OCI-M2 (cell line): ENCODE measurements around the gene UNC93B1.
A peak's percentile ranks its signal among the peaks of the same experiment; 100 is the strongest.
"Not testable (repeated sequence)": the region's sequence is repeated elsewhere in the genome, so short reads cannot be mapped to it uniquely, and the experiment has no call there.

ENCODE experiments used
- DNase-seq: peaks from one replicate; lab custom pipeline; 2025; ENCODE audit not compliant: unreplicated experiment; lab: John Stamatoyannopoulos, UW

UNC93B1 gene

DNA sequence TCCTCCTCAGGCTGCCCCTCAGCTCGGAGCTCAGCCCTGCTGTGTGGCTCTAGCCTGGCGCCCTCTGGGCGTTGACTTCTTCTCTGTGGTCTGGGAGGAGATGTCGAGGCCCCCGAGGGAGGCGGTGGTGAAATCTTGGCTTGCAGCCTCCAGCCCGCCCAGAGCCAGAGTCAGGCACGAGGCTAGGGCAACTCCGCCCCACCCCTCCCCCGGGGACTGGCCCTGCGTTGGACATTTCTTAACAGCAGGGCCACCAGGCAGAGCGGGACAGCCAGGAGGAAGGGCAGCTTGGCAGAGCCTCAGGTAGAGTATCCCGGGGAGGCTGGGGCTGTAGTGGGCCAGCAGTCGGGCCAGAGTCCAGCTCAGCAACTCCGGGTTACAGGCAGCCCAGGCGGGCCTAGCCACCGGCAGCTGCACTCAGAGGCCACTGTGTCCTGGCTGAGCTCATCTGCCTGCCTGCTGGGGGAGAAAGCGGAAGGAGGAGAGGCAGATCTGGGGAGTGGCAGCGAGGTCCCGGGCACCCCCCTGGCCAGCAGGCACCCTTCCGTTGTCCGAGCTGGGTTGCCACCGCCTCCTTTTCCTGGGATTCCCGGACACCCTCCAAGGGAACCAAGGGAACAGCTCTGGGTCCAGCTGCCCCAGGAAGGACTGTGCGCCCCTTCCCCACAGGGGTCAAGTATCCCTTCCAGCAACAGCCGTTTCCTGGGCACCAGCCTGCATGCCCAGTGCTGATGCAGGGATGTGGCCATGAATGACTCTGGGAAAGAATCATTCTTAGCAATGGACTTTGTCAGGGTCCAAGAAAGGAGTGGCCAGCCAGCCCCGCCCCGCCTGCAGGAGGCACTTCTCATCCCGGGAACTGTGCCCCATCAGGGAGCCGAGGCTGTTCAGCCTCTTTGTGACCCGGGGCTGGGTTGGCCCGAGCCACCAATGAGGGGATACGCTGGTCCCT, 6.5 kb upstream of the UNC93B1 start, which contains the start of gene ALDH3B1:
ALDH3B1 (plus strand) TSS at position 238 of the 952 bp plus-strand sequence. CDS start 4,971 bp downstream, outside the sequence.
- peak; percentile 21 for DNase-seq

- peak; percentile 62 for DNase-seq
Measured at GRCh38 chr11:68009391-68010089, 5.6 kb upstream of the UNC93B1 start.

GRCh38 chr11:68008381-68009337, 4.8 kb upstream of the UNC93B1 start:
- DNase-seq = no peak

- DNase-seq = no peak
Measured at GRCh38 chr11:68007498-68008380, 3.8 kb upstream of the UNC93B1 start.

DNA sequence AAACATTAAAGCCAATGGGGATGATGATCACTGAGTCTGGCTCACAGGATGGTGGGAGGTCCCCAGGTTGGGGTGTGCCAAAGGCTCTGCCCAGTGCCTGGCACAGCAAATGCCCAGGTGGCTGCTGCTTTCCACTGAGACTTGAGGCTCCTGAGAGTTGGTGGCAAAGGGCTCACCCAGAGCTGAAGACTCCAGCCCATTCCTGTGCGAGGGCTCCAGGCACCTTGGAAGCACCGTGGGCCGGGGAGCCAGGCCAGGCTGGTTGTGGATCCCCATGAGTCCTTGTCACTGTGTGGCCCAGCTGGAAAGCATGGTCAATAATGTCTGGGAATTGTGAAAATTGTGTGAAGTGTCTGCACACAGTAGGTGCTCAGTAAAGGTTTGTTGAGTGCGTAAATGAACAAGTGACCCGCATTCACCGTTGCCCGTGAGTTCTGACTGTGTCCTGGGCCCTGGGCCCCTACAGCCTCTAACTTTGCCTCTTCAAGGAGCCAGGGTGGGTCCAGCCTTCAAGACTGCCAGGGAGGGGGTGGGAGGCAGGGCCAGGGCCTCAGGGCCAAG, 2.8 kb upstream of the UNC93B1 start:
- no peak for DNase-seq

DNA sequence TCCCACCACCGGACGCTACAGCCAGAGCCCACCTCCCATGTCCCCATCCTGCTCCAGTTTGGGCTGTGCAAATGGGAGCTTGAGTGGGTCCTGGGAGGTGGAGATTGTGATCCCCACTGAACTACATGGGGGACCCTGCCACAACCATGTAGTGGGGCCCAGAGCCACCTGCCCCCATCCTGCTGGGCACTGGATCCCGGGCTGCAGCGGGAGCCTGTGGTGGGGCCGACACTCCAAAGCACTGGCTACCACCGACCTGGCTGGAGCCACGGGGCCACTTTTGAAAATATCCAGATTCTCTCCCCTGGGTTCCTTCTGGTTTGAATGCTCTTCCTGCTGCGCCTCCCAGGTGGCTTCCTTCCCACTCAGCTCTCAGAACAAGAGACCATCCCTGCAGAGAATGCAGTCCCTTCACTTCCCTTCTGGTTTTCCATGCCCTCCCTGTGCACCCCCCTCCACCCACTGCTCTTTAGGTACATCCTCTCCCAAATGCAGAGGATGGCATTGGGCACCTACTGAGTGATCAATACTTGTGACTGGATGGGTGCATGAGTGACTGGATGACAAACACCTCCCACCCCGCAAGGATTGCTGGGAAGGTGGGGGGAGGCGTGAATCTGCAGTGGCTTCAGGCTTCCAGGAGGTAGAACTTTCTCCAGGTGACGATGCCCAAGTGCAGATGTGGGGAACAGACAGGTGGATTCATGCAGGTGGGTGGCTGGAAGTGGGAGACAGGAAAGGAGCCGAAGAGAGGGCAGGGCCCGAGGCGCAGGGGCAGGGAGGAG, 846 bp upstream of the UNC93B1 start:
- no peak for DNase-seq

DNA sequence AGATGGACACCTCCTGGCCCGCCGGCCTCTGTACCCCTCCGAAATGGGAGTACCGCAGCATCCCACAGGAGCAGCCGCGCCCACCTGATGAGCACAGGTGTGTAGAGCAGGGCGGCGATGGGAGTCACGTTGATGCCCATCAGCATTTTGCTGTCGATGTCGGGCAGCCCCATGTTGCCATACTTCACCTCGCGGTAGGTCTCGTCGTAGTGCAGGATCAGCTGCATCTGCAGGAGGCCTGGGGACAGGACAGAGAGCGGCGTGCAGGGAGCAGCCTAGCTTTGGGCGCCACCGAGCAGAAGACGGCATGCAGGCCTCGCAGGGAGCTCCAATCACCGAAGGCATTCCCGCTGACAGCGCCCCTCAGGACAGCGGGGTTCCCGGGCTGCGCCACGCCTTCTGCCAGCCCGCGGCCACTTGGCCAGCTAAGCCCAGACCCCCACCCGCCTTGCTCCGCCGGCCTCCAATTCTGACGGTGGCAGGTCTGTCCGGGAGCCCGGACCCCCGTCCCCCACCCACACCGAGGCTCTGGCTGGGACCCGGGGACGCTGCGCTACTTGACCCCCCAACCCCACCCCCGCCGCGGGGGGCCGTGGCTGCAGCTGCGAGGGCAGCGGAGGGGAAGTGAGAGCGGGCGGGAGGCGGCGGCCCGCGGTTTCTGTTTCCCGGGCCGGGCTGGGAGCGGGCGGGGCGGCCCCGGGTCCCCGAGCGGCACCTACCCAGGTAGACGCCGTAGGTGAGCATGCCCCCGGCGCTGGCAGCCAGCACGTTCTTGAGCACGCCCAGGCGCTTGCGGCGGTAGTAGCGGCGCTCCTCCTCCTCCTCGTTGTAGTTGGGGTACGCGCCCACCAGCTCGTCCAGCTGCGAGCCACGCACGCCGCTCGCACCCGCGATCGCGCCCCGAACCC, 705 bp downstream of the UNC93B1 start:
- DNase-seq = no peak

DNA sequence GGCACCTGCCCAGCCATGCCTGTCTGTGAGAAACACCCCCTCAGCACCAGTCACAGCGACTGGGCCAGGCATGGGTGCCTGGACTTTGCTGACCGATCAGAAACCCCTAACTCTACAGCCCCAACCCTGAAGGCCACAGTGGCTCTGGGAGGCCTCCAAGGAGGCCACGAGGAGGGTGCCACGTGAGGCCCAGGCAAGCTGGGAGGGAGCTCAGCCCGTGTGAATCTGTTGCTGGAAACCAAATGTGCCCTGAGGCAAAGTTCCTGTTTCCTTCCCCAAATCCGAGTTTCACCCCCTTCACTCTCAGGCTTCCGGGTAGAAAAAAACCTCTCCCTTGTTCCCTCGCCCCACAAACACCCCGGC, 1.3 kb downstream of the UNC93B1 start:
- DNase-seq = no peak

DNA sequence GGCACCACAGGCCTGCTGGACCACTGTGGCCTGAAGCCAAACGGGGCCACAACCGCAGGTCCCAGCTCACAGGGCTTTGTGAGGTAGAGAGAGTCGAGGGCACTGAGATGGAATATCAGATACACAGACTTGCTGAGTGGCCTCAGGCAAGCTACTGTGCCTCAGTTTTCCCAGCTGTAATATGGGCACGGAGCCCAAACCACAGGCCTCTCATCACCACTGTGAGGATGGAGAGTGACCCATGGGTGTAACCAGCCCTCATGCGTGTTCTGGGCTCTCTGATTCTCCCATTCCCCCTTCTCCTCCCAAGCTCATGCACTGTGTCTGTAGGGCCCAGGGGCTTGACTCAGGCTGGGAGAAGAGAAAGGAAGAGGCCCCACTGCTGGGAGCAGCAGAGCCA, 4.2 kb downstream of the UNC93B1 start:
- no peak for DNase-seq

- no peak for DNase-seq
Measured at GRCh38 chr11:67999201-67999629, 4.7 kb downstream of the UNC93B1 start.

DNA sequence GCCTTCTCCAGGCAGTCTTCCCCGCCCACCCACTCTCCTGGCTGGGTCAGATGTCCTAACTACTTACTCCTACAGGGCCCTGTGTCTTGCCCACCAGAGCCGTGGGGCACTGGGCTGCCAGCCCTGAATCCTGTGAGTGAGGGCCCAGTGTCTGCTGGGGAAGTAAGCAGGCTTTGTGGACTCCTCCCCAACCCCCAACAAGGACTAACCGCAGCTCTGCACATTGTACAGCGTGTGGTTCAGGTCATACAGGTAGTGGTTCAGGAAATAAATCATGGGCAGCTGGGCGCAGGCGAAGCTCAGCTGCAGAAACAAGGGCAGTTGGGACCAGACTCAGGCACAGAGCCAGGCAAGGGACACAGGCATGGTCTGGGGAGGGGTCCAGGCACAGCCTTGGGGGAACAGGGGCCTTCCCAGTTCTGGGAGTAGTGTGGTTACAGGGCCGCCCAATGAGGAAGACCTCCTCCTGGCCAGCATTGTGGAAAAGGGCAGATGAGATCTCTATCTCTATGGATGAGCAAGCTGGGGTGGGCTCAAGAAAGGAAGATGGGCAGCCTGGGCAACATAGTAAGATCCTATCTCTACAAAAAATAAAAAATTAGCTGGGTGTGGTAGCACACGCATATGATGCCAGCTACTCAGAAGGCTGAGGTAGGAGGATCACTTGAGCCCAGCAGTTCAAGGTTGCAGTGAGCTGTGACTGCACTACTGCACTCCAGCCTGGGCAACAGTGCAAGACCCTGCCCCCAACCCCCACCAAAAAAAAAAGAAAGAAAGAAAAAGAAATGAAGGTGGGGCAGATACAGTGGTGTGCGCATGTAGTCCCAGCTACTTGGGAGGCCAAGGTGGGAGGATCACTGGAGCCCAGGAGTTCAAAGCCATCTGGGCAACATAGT, 5.5 kb downstream of the UNC93B1 start:
- DNase-seq = no peak

- DNase-seq = no peak
Measured at GRCh38 chr11:67997475-67997921, 6.4 kb downstream of the UNC93B1 start.

- no peak for DNase-seq
Measured at GRCh38 chr11:67996622-67997474, 7.0 kb downstream of the UNC93B1 start.

DNA sequence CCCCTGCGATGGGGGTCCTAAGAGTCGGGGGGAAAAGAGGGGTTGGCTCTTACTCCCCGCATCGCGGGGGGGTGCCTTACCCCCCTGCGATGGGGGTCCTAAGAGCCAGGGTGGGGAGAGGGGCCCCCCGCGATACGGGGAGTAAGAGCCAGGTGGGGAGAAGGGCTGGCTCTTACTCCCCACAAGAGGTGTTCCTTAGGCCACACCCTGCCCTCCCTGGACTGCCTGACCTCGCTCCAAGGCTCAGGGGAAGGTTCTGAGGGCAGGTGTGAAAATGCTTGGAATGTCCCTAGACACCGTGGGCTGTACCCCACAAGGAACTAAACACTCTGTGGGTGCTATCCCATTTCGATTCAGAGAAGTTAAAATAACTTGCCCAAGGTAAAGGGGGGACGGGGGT, 7.8 kb downstream of the UNC93B1 start:
- DNase-seq = no peak

DNA sequence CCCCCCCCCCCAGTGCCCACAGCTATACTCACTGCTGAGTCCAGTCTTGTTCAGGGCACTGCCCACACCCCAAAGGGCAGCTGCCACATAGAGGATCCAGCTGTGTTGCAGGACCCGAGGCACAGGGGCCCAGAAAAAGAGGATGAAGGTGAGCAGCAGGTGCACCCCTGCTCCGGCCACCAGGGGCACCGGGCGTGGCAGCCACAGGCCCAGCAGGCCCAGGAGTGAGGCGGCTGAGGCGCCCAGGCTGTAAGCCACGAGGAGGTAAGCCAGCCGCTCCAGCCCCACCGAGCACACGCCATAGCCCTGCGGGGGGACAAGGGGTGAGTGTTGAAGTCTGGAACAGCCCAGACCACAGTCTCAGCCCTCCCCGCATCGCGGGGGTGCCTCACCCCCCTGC, 8.3 kb downstream of the UNC93B1 start:
- DNase-seq = not testable (repeated sequence)

DNA sequence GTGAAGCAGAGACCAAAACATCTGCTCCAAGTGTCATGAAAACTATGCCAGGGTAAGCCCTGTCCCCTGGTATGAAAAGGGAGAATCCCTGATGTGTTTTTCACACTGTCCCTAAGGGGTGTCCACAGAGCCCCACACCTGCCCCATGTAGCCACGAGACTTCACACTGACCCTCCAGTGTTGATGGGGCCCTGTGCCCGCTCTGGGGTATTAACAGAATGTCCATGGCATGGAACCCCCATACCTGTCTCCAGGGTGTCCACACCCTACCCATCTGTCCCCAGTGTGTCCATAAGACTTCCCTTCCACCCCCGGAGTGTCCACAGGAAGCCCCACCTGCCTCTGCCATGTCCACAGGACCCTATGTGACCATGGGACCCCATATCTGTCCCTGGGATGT, 8.8 kb downstream of the UNC93B1 start:
- not testable (repeated sequence) for DNase-seq
